CD1c-positive myeloid dendritic cell (primary cell): Measurements from ENCODE around the gene SOWAHC.
"Not testable (repeated sequence)": the region's sequence is repeated elsewhere in the genome, so short reads cannot be mapped to it uniquely, and the experiment has no call there.

Experiments
- DNase-seq: peaks from one replicate; pipeline ENCODE4 v3.0.0-alpha.2; 2016; ENCODE audit errors: extremely low spot score

The SOWAHC gene

GRCh38 chr2:109615637-109616144, 1.5 kb downstream of the SOWAHC start:
- DNase-seq, result no peak

- no peak for DNase-seq
These were observed 2.0 kb downstream of the SOWAHC start for GRCh38 chr2:109616184-109616583.

DNA sequence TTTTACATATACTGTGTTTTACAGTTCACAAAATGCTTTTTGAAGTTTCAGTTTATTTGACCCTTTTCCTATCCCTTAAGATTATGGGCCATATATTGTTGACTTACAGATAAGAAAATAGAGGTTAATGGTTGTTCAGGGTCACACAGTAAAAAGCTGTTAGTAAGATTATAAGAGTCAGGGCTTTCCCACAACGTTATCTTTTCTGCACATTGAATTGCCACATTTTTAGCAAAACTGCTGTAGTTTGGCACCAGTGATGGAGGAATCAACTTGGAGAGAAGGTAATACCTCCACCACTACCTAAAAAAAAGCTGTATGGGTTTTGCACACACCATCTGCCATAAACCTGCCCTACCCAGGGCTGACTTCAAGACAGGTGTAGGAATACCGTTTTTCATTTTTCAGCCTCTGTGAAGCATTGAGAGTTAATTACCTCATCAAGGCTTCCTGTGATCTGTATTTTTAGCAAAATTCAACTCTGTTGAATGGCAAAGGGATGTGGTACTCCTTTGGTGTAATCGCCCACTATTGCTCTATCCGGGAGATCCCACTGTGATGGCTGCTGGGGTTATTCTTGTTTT, 5.0 kb downstream of the SOWAHC start:
- DNase-seq, result no peak

- no peak for DNase-seq
These were observed 9.1 kb downstream of the SOWAHC start for GRCh38 chr2:109623297-109623696.

DNA sequence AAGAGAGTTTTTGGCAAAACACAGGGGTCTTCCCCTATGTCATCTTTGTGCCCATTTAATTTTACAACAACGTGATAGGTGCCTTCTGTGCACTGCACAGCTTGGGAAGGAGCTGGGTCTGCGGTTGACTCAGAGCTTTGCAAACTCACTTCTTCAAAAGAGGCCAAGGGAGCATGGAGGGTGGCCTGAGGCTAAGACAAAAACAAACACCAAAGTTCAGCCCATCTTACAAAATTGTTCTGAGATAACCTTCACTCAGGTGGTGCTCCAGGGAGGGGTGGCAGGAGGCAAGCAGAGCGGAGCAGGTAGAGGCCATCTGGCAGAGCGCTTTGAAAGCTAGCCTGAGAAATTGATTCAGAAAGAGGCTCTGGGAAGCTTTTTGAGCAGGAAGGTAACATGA, 9.8 kb downstream of the SOWAHC start:
- DNase-seq, result no peak

DNA sequence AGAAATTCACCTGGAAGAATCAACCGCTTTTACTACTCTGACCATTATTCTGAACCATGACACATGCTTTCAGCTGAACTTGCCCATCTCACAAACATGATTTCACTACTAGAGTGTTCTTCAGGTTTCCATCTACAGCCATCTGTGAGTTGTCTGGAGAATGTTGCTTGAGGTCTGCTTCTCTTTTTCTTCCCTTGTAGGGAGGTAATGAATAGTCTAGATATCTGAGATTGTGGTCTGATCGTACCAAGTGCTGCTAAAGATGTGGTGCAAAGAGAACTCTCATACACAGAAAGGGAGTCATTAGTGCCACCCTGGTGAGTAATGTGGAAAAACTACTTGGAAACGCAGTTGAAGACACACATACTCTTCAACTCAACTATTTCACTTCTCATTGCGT, 10.2 kb downstream of the SOWAHC start:
- DNase-seq, result no peak

- DNase-seq, result not testable (repeated sequence)
These were observed 14.2 kb downstream of the SOWAHC start for GRCh38 chr2:109628321-109628720.

GRCh38 chr2:109629867-109630266, 15.7 kb downstream of the SOWAHC start:
- DNase-seq, result no peak

DNA sequence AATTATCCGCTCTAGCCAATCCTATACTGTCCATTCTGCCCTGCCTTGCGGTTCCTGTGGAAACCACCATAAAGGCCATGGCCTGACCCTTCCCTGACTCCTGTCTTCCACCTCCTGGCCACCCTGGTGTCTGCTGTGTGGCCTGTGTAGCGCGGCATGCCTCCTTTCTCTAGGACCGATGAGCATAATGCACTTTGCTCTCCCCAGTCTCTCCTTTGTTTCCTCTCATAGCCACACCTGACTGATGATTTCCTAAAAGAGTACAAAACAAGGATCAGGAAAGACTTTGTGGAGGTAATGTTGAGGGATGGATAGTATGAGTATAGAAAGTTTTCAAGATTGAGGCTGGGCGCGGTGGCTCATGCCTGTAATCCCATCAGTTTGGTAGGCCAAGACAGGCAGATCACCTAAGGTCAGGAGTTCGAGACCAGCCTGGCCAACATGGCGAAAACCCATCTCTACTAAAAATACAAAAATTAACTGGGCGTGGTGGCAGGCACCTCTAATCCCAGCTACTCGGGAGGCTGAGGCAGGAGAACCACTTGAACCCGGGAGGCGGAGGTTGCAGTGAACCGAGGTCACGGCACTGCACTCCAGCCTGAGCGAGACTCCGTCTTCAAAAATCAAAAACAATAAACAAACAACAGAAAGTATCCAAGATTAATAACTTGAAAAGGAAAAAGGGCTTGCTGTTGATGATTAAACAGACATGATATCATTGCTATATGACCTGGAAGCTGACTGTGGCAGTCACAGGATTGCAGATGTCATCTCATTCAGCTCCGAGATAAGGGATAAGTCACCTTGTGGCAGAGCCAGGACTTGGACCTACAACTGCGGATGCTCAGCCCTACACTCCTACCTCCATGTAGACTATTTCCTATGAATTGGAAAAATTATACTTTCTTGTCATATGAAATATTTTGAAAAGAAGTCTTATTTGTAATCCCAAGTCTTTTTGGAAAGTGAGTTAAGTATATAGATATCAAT, 16.6 kb downstream of the SOWAHC start:
- DNase-seq, result no peak

DNA sequence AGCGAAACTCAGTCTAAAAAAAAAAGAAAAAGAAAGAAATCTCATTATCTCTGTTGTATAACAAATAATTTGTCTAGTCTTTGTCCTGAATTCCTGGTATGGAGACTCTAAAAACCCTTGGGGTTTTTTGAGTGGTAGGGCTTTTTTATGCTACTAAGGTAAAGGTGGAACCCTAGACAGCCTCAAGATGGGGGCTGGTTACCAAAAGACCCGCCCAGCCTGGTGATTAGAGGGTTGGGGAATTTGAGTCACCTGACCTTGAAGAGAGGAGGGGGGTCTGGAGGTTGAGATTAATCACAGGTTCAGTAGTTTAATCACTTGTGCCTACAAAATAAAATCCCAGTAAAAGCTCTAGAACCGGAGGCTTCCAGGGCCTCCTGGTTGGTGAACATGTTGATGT, 17.6 kb downstream of the SOWAHC start:
- no peak for DNase-seq

DNA sequence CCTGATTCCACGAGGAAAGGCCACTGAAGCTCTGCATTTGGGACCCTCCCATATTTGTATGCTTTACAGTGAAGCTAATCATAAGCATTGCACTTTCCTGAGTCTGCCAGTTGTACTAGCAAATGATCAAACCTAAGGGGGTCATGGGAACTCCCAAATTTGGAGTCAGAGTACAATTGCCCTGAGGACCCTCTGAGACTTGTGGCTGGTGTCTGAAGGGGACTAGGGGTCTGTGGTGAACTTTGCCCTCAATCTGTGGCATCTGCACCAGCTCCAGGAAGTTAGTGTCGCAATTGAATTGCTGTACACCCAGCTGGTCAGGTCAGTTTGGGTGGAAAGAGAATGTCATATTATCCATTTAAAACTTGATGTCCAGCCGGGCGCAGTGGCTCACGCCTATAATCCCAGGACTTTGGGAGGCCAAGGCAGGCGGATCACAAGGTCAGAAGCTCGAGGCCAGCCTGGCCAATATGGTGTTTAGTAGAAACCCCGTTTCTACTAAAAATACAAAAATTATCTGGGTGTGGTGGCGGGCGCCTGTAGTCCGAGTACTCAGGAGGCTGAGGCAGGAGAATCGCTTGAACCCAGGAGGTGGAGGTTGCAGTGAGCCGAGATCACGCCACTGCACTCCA, 18.1 kb downstream of the SOWAHC start:
- no peak for DNase-seq

GRCh38 chr2:109633284-109633961, 19.3 kb downstream of the SOWAHC start:
- DNase-seq, result no peak

DNA sequence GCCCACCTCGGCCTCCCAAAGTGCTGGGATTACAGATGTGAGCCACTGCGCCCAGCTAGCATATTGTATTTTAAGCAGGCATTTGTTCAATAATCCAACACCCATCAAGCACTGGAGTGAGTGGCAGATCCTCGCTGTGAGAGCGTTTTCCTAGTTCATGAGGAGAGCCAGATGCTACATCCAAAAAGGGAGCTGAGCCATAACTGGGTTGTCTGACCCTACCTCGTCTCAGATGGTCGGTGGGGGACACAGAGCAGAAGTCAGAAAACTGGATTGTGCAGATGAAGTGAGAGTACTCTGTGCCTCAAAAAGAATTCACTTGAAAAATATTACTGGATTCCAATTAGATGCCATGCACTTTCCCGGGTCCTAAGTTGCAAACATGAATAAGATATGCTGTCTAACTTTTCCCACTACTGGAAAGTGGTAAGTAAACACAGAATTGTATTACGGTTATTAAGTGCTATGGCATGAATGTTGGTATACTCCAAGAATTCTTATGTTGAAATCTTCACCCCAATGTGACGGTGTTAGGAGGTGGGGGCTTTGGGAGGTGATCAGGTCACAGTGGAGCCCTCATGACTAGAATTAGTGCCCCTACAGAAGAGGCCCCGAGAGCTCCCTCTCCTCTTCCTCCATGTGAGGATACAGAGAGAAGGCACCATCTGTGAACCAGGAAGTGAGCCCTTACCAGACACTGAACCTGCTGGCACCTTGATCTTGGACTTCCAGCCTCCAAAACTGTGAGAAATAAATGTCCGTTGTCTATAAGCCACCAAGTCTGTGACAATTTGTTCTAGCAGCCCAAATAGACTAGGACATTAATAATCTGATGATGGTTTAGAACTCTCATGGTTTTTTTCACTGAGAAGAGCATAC, 21.5 kb downstream of the SOWAHC start:
- no peak for DNase-seq

GRCh38 chr2:109636317-109636716, 22.2 kb downstream of the SOWAHC start:
- peak; percentile 84 for DNase-seq

DNA sequence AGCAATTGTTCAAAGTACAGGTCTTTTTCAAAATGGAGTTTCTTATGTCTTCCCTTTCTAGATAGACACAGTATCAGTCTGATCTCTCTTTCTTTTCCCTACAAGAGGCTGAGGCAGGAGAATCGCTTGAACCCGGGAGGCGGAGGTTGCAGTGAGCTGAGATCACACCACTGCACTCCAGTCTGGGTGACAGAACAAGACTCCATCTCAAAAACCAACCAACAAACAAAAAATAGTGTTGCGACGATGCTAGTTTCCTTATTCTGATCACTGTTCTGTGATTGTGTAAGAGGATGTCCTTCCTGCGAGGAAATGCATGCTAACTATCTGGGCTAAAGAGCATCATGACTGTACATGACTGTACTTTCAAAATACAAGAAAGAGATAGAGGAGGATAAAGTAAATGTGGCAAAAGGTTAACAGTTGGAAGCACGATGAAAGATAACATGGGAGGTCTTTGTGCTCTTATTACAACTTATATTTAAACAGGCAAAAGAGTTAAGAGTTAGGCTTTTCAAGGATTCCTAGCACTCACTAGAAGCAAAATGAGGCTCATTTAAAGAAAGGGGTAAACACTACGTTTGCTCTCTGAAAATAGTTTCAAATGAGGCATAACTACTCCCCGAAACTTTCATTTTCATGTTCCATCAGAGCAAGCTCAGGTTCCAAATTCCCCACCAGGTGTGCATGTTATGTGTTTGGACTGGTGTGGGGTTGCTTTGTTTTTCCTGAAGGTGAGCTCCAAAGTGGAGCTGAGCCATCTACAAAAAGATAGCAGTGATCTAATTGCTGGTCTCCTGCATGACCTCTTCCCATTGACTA, 23.8 kb downstream of the SOWAHC start:
- peak; percentile 63 for DNase-seq

DNA sequence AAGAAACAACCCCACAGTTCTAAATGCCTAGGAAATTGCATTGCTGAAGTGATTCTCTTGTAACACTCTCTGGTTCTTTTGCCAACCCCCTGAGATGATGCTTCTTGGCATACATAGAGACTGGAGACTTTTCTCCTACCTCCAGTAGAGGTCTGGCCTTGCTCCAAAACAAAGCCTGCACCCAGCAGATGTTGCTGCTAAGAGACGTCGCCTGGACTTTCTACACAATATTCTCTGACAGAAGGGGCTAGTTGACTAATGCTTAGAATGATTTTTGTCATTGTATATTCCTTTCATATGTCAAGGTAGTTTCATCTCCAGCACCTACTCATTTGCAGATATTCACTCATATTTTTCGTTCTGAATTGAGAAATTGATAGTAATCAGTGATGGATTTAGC, 24.6 kb downstream of the SOWAHC start:
- no peak for DNase-seq

GRCh38 chr2:109640000-109640399, 25.8 kb downstream of the SOWAHC start:
- not testable (repeated sequence) for DNase-seq

DNA sequence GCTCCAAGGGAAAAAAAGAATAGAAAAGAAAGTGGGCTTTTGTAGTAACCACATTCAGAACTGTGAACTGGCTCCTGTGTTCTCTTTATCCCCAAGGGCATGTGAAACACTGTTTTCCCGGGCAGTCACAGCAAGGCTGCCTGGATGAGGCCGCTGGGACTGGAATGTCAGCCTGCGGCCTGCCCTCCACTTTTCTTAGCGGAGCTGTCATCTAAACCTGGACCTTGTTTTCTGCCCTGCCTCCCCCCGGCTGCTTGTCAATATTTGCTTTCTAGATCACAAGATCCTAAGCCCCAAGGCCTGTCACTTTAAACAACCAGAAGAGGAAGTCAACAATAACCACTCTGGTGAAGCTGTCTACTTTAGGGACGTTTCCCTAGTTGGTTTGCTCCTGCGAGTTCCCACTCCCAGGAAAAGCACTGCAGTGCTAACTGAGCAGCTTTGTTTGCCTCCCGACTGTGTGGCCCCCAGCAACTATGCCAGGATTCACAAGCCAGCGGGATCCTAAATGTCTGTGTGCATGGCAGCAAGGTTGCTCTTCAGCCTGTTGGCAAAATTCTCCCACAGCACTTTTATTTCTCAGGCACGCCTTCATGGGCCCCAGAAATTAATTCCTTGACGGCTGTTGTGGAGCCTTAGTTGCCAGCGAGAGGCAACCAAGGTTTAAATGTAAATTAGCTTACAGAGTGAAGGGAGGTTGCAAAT, 30.6 kb downstream of the SOWAHC start:
- peak; percentile 36 for DNase-seq

- DNase-seq, result no peak
These were observed 31.4 kb downstream of the SOWAHC start for GRCh38 chr2:109645412-109646184.
